Mucosa of descending colon (tissue), 3 donors: ENCODE measurements around the gene RARG. TPM values are rescaled to one million over a fixed set of nuclear protein-coding genes. Genes with fewer than 3 reads are reported as not detected.

Experiments
- ATAC-seq: fragments of 200-7000 bp; cut with Tn5 transposase; one replicate; pipeline ENCODE4 v1.9.1; 2020; ENCODE audit warnings: mild to moderate bottlenecking, moderate library complexity
- DNase-seq, 3 donors: peaks; one replicate each; pipeline ENCODE4 v3.0.0-alpha.2; 2020
- H3K36me3 ChIP-seq: fragments of 200-600 bp; one replicate; pipeline ENCODE4 v1.8.0; 2021; ENCODE audit warnings: low read depth, mild to moderate bottlenecking
- H3K4me1 ChIP-seq: fragments of 200-600 bp; one replicate; pipeline ENCODE4 v1.8.0; 2021; ENCODE audit warnings: low read depth, mild to moderate bottlenecking
- H3K4me3 ChIP-seq: fragments of 200-600 bp; one replicate; pipeline ENCODE4 v1.8.0; 2021; ENCODE audit warnings: mild to moderate bottlenecking
- H3K9me3 ChIP-seq: fragments of 200-600 bp; one replicate; pipeline ENCODE4 v1.8.0; 2021; ENCODE audit warnings: mild to moderate bottlenecking
- CTCF ChIP-seq: fragments of 200-600 bp; IDR thresholded peaks from one replicate; pipeline ENCODE4 v1.8.0; 2022; ENCODE audit warnings: antibody characterized with exemption, mild to moderate bottlenecking
- intact Hi-C, 2 donors: fragments of 100-400 bp; cut with DNase I in 1 of 2; cut with micrococcal nuclease in 1 of 2; formaldehyde crosslinking; loops; one replicate each; pipeline versions ENCODE4 v1.11.0 to v1.11.1; 2022; cut with DNase I, micrococcal nuclease
- total RNA-seq, 3 donors: library from RNA; stranded (reverse); fragmentation: NEBNext Ultra II Directional in 2 of 3; extraction: Animal tissue kit (Norgen Biotek cat#: 25700) in 2 of 3; gene quantifications; one replicate each; pipeline versions ENCODE4 v1.2.1 to v1.2.4, GENCODE V29; 2021 to 2023
- donor health status: DM: no; HTN: no; CAD: no; lungs with moderate emphysema.
- donor health status: DM: no; HTN: no; CAD: no.
- donor health status: DM: no; HTN: yes; CAD: no.

RARG gene
- total RNA-seq, 3 donors from 2014 or later, result 10.7 to 35.3 (median 16.9) TPM

GRCh38 chr12:53160673-53161072, 71.3 kb downstream of the RARG start:
- intact Hi-C loops, result loop anchor here in 1 of 2 donors (5.0 kb wide), 1 partner anchor 37 kb away; no protein-coding TSS in a partner anchor
- no peak for TF ChIP-seq CTCF
- H3K4me3 ChIP-seq, result no peak overlapping the region
- H3K9me3 ChIP-seq, result no peaks in the 10 kb centered on the region
- ATAC-seq, result no peak
- H3K36me3 ChIP-seq, result no peaks in the 10 kb centered on the region
- no peak for DNase-seq
- H3K4me1 ChIP-seq, result no peaks in the 10 kb centered on the region

Other genes starting within 250 kb of the RARG start
- 100 to 1,000 TPM; 341 to 535 (median 345) TPM for gene EIF4B, start 225.8 kb downstream of the RARG start, total RNA-seq
- 100 to 1,000 TPM in 1 of 3 donors, 10 to 100 TPM in 2; 22.6 to 119 (median 51.9) TPM for gene TNS2, start 182.1 kb downstream of the RARG start, total RNA-seq
- gene SPRYD3, start 152.8 kb downstream of the RARG start, total RNA-seq, result 10 to 100 TPM; 27.3 to 51.0 (median 32.5) TPM
- gene IGFBP6, start 134.5 kb downstream of the RARG start, total RNA-seq, result 10 to 100 TPM in 2 of 3 donors, 1 to 10 TPM in 1; 10.0 to 93.4 (median 27.1) TPM
- gene SOAT2, start 128.7 kb downstream of the RARG start, total RNA-seq, result under 1 TPM in 1 of 3 donors, not detected in 2; 0.41 TPM
- 10 to 100 TPM; 26.1 to 52.9 (median 46.0) TPM for gene ZNF740, start 51.5 kb downstream of the RARG start, total RNA-seq
- 10 to 100 TPM; 23.4 to 44.4 (median 38.7) TPM for gene CSAD, start 51.3 kb downstream of the RARG start, total RNA-seq
- 10 to 100 TPM in 1 of 3 donors, 1 to 10 TPM in 2; 6.2 to 13.8 (median 7.3) TPM for gene ITGB7, start 25.0 kb downstream of the RARG start, total RNA-seq
- gene ESPL1, start 36.1 kb upstream of the RARG start, total RNA-seq, result 10 to 100 TPM in 1 of 3 donors, 1 to 10 TPM in 2; 4.5 to 13.1 (median 5.8) TPM
- gene PFDN5, start 63.3 kb upstream of the RARG start, total RNA-seq, result 100 to 1,000 TPM; 262 to 390 (median 268) TPM
- 10 to 100 TPM; 35.4 to 54.9 (median 38.0) TPM for gene MYG1, start 67.5 kb upstream of the RARG start, total RNA-seq
- gene AAAS, start 89.4 kb upstream of the RARG start, total RNA-seq, result 10 to 100 TPM; 40.2 to 46.9 (median 46.3) TPM
- gene SP7, start 104.1 kb upstream of the RARG start, total RNA-seq, result not detected
- 100 to 1,000 TPM in 2 of 3 donors, 10 to 100 TPM in 1; 96.1 to 111 (median 105) TPM for gene SP1, start 148.0 kb upstream of the RARG start, total RNA-seq
- under 1 TPM in 1 of 3 donors, not detected in 2; 0.16 TPM for gene AMHR2, start 191.6 kb upstream of the RARG start, total RNA-seq
- gene PRR13, start 209.5 kb upstream of the RARG start, total RNA-seq, result 100 to 1,000 TPM; 283 to 581 (median 528) TPM
- 100 to 1,000 TPM; 584 to 701 (median 615) TPM for gene PCBP2, start 219.9 kb upstream of the RARG start, total RNA-seq